Measurements from ENCODE around the gene PDLIM4.

The PDLIM4 gene

DNA sequence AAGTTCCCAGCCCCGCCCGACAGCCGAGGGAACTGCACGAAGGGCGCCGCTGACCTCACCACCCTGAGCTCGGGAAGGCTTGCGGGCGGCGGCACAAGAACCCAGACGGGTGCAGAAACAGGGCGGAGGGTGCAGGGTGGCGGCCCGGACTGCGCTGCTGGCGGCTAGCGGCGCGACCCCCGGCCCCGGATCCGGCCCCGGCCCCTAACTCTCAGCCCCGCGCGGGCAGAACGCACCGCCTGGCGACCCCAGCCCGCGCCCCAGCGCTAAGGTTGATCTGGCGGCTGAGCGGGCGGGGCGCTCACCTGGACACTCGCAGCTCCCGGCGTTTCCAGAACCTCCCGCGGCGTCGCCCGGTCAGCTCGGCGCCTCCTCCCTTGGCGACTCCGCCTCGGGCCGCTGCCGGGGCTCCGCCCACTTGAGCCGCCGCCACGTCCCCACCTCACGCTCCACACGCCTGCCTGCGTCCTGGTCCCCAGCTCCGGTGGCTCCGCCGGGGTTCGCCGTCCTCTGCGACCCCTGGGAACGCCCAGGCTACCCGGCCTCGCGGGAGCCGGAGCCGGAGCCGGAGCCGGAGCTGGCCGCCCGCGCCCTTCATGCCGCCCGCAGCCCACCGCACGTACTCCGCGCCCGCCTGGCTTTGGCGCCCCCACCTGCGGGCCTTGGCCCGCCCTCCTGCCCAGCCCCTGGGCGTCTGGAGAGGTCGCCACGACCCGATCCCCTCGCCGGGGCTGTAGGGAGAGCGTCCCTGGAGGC lies 29.8 kb upstream of the PDLIM4 start, which contains the start of gene P4HA2:
P4HA2 (minus strand) TSS at position 369 of the 756 bp plus-strand sequence. CDS start 9,227 bp downstream, outside the sequence.
- no peak for DNase-seq

GRCh38 chr5:132228241-132229035 lies 29.1 kb upstream of the PDLIM4 start:
- DNase-seq, result no peak

GRCh38 chr5:132229236-132229635 lies 28.3 kb upstream of the PDLIM4 start:
- DNase-seq, result no peak

- no peak for DNase-seq
Measured at GRCh38 chr5:132230871-132231270, 26.6 kb upstream of the PDLIM4 start.

- no peak for DNase-seq
Measured at GRCh38 chr5:132232465-132232864, 25.0 kb upstream of the PDLIM4 start.

DNA sequence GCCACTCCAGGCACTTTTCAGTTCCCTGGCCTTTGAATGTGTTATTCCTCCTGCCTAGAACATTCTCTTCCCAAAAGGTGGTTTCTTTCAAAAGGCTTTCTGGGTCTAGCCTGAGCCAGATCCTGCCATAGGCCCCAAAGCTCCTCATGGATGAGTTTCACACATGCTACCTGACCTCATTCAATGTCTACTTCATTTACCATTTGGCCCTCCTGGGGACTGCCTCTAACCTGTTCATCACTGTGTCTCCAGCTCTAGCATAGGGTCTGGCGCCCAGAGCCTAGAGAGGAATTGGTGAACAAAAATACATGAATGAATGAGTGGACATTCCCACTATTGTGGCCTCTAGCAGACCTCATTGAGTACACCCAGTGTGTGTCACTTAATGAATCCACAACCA lies 24.4 kb upstream of the PDLIM4 start:
- DNase-seq, result no peak

- no peak for DNase-seq
Measured at GRCh38 chr5:132233811-132234683, 23.4 kb upstream of the PDLIM4 start.

GRCh38 chr5:132234684-132235062 lies 22.8 kb upstream of the PDLIM4 start:
- DNase-seq, result no peak

- no peak for DNase-seq
Measured at GRCh38 chr5:132235340-132235739, 22.2 kb upstream of the PDLIM4 start.

DNA sequence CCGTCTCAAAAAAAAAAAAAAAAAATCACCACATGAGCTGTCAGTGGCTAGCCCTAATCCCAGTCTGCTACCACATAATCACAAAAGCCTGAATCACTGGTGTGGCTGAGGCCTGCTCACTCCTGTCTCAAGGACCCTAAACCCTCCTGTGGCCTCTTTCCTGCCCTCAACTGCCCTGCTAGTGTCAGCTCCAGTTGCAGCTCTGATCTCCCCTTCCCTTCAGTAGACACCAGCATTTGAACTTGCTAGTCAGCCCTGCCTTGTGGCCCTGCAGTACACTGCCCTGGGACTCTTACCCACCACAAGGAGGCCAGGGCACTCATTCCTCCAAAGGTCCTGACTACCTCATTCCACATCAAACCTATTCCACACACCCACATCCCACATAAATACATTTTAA lies 20.4 kb upstream of the PDLIM4 start:
- no peak for DNase-seq

DNA sequence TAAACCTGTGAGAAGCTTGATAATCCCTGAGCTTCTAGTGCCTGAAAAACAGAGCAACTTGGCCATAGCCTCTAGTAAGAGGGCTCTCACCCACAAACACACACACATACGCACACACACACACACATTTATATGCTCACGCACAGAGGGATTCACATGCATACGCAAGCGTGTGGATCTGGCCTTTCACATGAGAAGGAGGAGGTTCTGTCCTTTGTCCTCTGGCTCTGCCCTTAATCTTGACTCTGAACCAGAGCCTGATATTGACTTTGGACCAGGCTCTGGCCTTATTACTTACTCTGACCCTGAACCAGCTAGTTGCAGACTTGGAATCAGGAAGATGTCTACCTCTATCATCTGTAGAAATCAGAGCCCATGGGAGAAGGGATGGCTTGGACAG lies 19.8 kb upstream of the PDLIM4 start:
- DNase-seq, result no peak

DNA sequence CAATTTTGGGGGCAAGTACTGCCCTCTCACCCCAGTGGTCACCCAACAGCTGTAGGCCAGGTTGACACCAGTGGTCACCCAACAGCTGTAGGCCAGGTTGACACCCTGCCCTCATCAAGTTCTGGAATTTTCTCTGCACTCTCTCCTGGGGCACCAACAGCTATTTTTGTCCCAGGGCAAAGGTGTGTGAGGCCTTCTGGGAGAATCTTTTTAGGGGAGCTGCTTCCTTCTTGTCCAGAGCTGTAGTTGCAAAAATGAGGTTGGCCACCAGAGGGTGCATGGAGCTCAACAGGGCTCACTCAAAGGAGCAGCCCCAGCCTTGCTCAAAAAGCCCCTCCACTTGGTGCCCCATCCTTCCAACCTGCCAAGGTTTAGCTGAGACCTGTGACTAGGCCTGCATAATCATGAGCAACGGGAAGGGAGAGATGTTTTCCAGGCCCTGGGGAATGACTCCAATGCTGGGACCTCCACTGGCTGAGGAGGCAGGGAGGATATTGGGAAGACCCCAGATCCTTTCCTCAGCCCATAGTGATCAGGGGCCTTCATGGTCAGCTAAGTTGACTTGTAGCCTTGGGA lies 19.2 kb upstream of the PDLIM4 start:
- DNase-seq, result no peak

DNA sequence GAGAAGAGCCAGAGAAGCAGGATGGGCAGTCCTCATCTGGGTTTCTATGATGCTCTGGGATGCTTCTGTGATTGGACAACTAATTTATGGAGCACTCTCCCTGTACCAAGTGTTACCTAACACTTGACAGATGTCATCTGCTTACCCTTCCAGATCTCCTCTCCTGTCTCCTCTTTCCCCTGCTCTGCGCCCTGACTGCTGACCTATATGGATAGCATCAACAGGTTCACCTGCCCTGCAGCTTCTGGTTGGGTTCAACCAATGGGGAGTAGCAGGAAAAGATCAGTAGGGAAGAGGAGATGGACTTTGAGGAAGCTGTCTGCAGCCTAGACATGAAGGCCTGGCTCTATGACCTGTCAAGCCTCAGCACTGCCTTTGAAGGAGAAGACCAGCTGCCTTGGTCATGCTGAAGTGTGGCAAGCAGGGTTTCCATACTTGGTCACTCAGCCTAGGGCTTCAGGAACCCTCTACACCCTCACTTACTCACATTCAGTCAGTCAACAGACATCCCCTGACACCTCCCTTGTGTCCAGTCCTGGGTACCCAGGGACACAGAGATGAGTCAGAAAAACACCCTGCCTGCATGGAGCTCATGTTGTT lies 18.5 kb upstream of the PDLIM4 start:
- DNase-seq, result no peak

- DNase-seq, result no peak
Measured at GRCh38 chr5:132239776-132240175, 17.7 kb upstream of the PDLIM4 start.

- no peak for DNase-seq
Measured at GRCh38 chr5:132243366-132243977, 14.0 kb upstream of the PDLIM4 start.

DNA sequence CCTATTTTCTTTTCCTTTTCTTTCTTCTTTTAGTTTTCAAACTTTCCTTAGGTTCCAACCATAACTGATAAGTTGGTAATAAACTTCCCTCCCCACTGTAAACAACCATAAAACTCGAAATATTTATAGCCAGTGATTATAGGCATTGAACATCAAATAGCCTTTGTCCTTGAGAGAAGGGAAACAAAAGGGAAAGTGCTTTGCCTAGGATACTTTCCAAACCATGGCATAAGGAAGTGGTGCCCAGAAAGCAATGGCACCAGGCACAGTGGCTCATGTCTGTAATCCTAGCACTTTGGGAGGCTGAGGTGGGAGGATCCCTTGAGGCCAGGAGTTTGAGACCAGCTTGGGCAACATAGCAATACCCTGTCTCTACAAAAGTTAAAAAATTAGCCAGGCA lies 11.9 kb upstream of the PDLIM4 start:
- no peak for DNase-seq

- DNase-seq, result no peak
Measured at GRCh38 chr5:132246806-132247205, 10.7 kb upstream of the PDLIM4 start.

DNA sequence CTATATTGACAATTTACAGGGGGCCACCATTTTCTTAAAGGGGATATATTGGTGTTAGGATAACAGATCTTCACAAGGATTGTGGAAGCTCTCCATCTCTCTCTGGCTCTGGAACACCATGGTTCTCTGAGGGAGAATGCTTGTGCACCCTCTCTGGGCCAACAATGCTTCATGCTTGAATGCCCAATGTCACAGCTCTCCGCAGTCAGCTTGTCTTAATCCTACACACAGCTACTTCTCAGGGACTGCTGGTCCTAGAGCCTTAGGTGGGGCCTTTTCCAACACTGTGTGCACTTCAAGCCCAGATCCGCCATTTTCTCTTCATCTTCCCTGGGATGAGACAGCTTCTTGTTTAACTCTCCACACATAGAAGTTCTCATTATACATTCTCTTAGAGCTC lies 6.9 kb upstream of the PDLIM4 start:
- DNase-seq, result no peak

DNA sequence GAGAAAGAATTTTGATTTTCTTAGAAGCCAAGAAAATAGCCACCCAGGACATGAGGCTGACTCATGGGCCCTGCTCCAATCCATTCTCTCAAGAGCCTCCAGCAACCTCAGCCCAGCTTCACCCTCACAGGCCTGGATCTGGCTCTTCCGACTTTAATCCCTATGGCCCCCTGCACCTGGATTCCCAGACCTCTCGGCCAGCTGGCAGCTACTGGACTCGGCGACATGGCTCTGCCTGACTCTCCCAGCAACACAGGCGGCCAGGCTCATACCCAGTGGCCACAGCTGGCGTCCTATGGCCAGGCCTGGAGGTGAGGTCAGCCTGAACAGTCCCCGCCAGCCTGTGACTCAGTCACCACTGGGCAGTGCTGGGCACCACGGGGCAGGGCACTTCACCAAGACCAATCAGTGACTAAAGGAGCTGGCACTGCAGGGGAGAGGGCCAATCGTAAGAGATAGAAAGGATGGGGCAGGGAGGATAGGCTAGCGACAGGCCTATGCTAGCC lies 6.2 kb upstream of the PDLIM4 start:
- DNase-seq, result no peak

- no peak for DNase-seq
Measured at GRCh38 chr5:132253008-132253441, 4.5 kb upstream of the PDLIM4 start.

DNA sequence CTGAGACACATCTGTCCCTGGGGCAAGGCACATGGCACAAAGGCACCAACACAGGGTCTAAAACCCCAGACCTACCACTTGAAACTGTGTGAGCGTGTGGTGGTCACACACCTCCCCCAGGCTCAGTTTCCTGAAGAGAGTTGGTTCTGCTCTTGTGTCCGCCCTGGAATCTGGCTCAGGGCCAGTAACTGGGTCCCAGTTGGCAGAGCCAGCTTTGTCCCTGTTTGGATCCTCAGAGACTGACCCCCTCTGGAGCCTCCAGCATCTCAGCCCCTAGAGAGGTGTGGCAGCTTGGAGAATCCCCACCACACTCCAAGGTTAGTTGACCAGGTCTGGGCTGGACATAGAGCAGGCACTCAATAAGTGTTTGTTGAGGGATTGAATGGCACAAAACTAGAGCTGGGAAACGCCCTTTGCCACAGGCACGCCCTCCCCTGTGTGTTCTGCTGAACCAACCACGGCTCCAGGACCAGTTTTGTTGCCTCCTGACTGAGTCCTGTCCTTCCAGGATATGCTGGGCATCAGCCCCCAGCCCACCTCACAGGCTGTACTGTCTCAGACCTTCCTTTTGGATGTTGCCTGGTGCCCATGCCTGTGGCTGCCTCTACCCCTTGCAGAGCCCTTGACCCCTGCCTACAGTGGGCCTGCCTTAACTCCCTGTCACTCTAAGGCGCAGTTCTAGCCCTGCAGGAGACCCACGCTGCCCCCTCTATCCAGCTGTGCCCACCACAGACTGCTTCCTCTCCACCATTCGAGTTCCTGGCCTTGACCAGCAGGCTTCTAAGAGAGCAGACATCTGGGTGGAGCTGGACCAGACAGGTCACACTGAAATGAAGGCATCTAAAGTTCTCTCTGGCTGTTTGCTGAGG lies 3.8 kb upstream of the PDLIM4 start:
- DNase-seq, result no peak

All from NCI-H1436 treated with DMSO at 0.1 percent for 48 hours (cell line).